ENCODE results near the gene TMEM184B. TPM values are rescaled to one million over a fixed set of nuclear protein-coding genes. Genes with fewer than 3 reads are reported as not detected.
A peak's percentile ranks its signal among the peaks of the same experiment; 100 is the strongest.

The TMEM184B gene
- total RNA-seq, 1 donor: 30.0 TPM

GRCh38 chr22:38300197-38300945 is 27.6 kb upstream of the TMEM184B start:
- Histone ChIP-seq H3K4me1 (ENCODE audit: insufficient read depth, low read length) (peaks cover 28% of the 10 kb centered on the region), H4K20me1 (ENCODE audit: insufficient read depth, low read length) (peaks cover 80% of the 10 kb centered on the region), H3K27me3 (ENCODE audit: insufficient read depth, low read length) (no peaks in the 10 kb centered on the region), H3K4me2 (ENCODE audit: insufficient read depth, low read length) (no peak overlapping the region), H3K9me3 (ENCODE audit: low read depth, low read length) (no peaks in the 10 kb centered on the region), H3K36me3 (ENCODE audit: insufficient read depth, low read length) (peaks cover 97% of the 10 kb centered on the region), H3K27ac (ENCODE audit: low read depth, low read length) (peak overlapping the region; percentile 91), H3K4me3 (ENCODE audit: insufficient read depth, low read length) (no peak overlapping the region), H3K79me2 (ENCODE audit: insufficient read depth, low read length) (peaks cover 99% of the 10 kb centered on the region), H2AFZ (ENCODE audit: low read length) (no peak overlapping the region)
- DNase-seq (ENCODE audit: insufficient read length, low spot score, missing footprints): no peak
- no peak for TF ChIP-seq CTCF (IDR thresholded peaks at IDR 0.05; ENCODE audit: extremely low read depth, low read depth, low read length)

GRCh38 chr22:38299770-38300102 is 26.9 kb upstream of the TMEM184B start:
- no peak for DNase-seq (ENCODE audit: insufficient read length, low spot score, missing footprints)
- peaks cover 99% of the 10 kb centered on the region for H3K79me2 ChIP-seq (ENCODE audit: insufficient read depth, low read length)
- no peak overlapping the region for H3K4me2 ChIP-seq (ENCODE audit: insufficient read depth, low read length)
- no peaks in the 10 kb centered on the region for H3K27me3 ChIP-seq (ENCODE audit: insufficient read depth, low read length)
- peaks cover 77% of the 10 kb centered on the region for H4K20me1 ChIP-seq (ENCODE audit: insufficient read depth, low read length)
- H3K36me3 ChIP-seq (ENCODE audit: insufficient read depth, low read length): peaks cover 97% of the 10 kb centered on the region
- TF ChIP-seq CTCF (IDR thresholded peaks at IDR 0.05; ENCODE audit: extremely low read depth, low read depth, low read length): no peak
- no peak overlapping the region for H2AFZ ChIP-seq (ENCODE audit: low read length)
- H3K4me3 ChIP-seq (ENCODE audit: insufficient read depth, low read length): no peak overlapping the region
- no peaks in the 10 kb centered on the region for H3K9me3 ChIP-seq (ENCODE audit: low read depth, low read length)
- peak overlapping the region; percentile 91 for H3K27ac ChIP-seq (ENCODE audit: low read depth, low read length)
- peaks cover 24% of the 10 kb centered on the region for H3K4me1 ChIP-seq (ENCODE audit: insufficient read depth, low read length)

- Histone ChIP-seq H4K20me1 (ENCODE audit: insufficient read depth, low read length) (peaks cover 64% of the 10 kb centered on the region), H3K9me3 (ENCODE audit: low read depth, low read length) (no peaks in the 10 kb centered on the region), H3K79me2 (ENCODE audit: insufficient read depth, low read length) (peaks cover 97% of the 10 kb centered on the region), H3K4me1 (ENCODE audit: insufficient read depth, low read length) (peaks cover 16% of the 10 kb centered on the region), H3K36me3 (ENCODE audit: insufficient read depth, low read length) (peaks cover 97% of the 10 kb centered on the region), H3K27me3 (ENCODE audit: insufficient read depth, low read length) (no peaks in the 10 kb centered on the region), H3K27ac (ENCODE audit: low read depth, low read length) (peak overlapping the region; percentile 91), H3K4me3 (ENCODE audit: insufficient read depth, low read length) (no peak overlapping the region), H2AFZ (ENCODE audit: low read length) (no peak overlapping the region), H3K4me2 (ENCODE audit: insufficient read depth, low read length) (peak overlapping the region; percentile 53)
- peak; percentile 99 for DNase-seq (ENCODE audit: insufficient read length, low spot score, missing footprints)
- peak; percentile 31 for TF ChIP-seq CTCF (IDR thresholded peaks at IDR 0.05; ENCODE audit: extremely low read depth, low read depth, low read length)
These were observed 25.6 kb upstream of the TMEM184B start for GRCh38 chr22:38298312-38299005.

- H3K9me3 ChIP-seq (ENCODE audit: low read depth, low read length): no peaks in the 10 kb centered on the region
- no peak overlapping the region for H3K4me3 ChIP-seq (ENCODE audit: insufficient read depth, low read length)
- no peaks in the 10 kb centered on the region for H3K27me3 ChIP-seq (ENCODE audit: insufficient read depth, low read length)
- no peak overlapping the region for H3K4me2 ChIP-seq (ENCODE audit: insufficient read depth, low read length)
- peaks cover 55% of the 10 kb centered on the region for H4K20me1 ChIP-seq (ENCODE audit: insufficient read depth, low read length)
- peaks cover 16% of the 10 kb centered on the region for H3K4me1 ChIP-seq (ENCODE audit: insufficient read depth, low read length)
- peak overlapping the region; percentile 50 for H3K27ac ChIP-seq (ENCODE audit: low read depth, low read length)
- TF ChIP-seq CTCF (IDR thresholded peaks at IDR 0.05; ENCODE audit: extremely low read depth, low read depth, low read length): no peak
- H3K36me3 ChIP-seq (ENCODE audit: insufficient read depth, low read length): peaks cover 99% of the 10 kb centered on the region
- DNase-seq (ENCODE audit: insufficient read length, low spot score, missing footprints): peak; percentile 88
- no peak overlapping the region for H2AFZ ChIP-seq (ENCODE audit: low read length)
- peaks cover 84% of the 10 kb centered on the region for H3K79me2 ChIP-seq (ENCODE audit: insufficient read depth, low read length)
These were observed 23.6 kb upstream of the TMEM184B start for GRCh38 chr22:38296372-38296771.
